A673 (cell line): ENCODE data around the gene SPON1.

Experiments used
- CTCF ChIP-seq: fragments of 300-800, 200-600 bp; sonication (generic); conservative IDR thresholded peaks from 2 replicates; pipeline ENCODE4 v1.5.1; 2017; ENCODE audit warnings: low read depth, mild to moderate bottlenecking, antibody characterized with exemption, low read length, moderate library complexity, mixed read lengths
- EZH2 ChIP-seq: fragments of 200-600 bp; sonication (generic); IDR thresholded peaks from 2 replicates; pipeline ENCODE4 v1.6.1; 2017; ENCODE audit warnings: borderline replicate concordance, low read depth, mild to moderate bottlenecking, mixed read lengths, antibody characterized with exemption, low read length; ENCODE audit not compliant: poor library complexity, severe bottlenecking

- no peak for TF ChIP-seq CTCF
- TF ChIP-seq EZH2: no peak
Observed at GRCh38 chr11:14158393-14158792, 195.9 kb downstream of the SPON1 start.
